ENCODE data around the gene PTPRG. TPM values are rescaled to one million over a fixed set of nuclear protein-coding genes. Genes with fewer than 3 reads are reported as not detected.

The PTPRG gene
- total RNA-seq, 1 experiment from 2014 or later, result 69.3 TPM

- H3K27ac ChIP-seq (ENCODE audit: insufficient read length, low read depth, low read length), result no peak overlapping the region
- H4K8ac ChIP-seq (replicated peaks; ENCODE audit: insufficient read length, low read depth, low read length), result no peak overlapping the region
- Mint-ChIP-seq H3K27me3 (ENCODE audit: low read depth) (no peaks in the 10 kb centered on the region), H3K4me3 (peak overlapping the region in 1 of 2 experiments; percentile 24; a peak in 1 of 5 replicates), H3K4me1 (peaks cover 54 to 56% of the 10 kb centered on the region in 2 experiments), H3K36me3 (ENCODE audit: insufficient read depth in 1 of 3, low read depth in 3 of 3) (peaks cover 2 to 7% (median 2%) of the 10 kb centered on the region in 3 experiments; a peak in 3 of 7 replicates), H3K9me3 (no peaks in the 10 kb centered on the region), H3K27ac (peak overlapping the region in 1 of 3 experiments; percentile 81; a peak in 1 of 7 replicates)
- H2BK20ac ChIP-seq (ENCODE audit: low read depth, low read length, poor library complexity, severe bottlenecking), result no peak overlapping the region
- peaks cover 17% of the 10 kb centered on the region for H3K4me1 ChIP-seq (ENCODE audit: insufficient read depth, low read length)
- no peaks in the 10 kb centered on the region for H3K9me3 ChIP-seq (ENCODE audit: control insufficient read depth, low read depth, low read length)
- no peak overlapping the region for H3K14ac ChIP-seq (ENCODE audit: insufficient read depth, low read length)
- no peak overlapping the region for H2AFZ ChIP-seq (ENCODE audit: low read length)
- H2BK120ac ChIP-seq (ENCODE audit: low read depth, low read length, poor library complexity, severe bottlenecking), result no peak overlapping the region
- no peak overlapping the region for H3T11ph ChIP-seq (ENCODE audit: low read length)
- no peak overlapping the region for H3K9ac ChIP-seq (ENCODE audit: extremely low read depth, insufficient read length, low read length)
- no CpG with 5 or more reads among the region's 2 CpGs for WGBS (ENCODE audit: extremely low coverage, insufficient read length, low lambda C conversion rate)
- no peaks in the 10 kb centered on the region for H3K23me2 ChIP-seq (ENCODE audit: insufficient read length, low read depth, low read length, poor library complexity, severe bottlenecking)
- H3K4ac ChIP-seq (ENCODE audit: low read depth, low read length), result no peak overlapping the region
- TF ChIP-seq CTCF (conservative IDR thresholded peaks at IDR 0.05), result no peak
- H3K4me2 ChIP-seq (ENCODE audit: insufficient read depth, insufficient read length, low read length), result no peak overlapping the region
- no peak overlapping the region for H2AK5ac ChIP-seq (ENCODE audit: insufficient read length, low read length)
- no peak overlapping the region for H2BK15ac ChIP-seq (ENCODE audit: low read depth, low read length)
- no peak overlapping the region for H2BK12ac ChIP-seq (ENCODE audit: insufficient read length, low read depth, low read length)
- H2BK5ac ChIP-seq (ENCODE audit: insufficient read length, low read length), result no peak overlapping the region
- no peak overlapping the region for H3K23ac ChIP-seq (ENCODE audit: insufficient read length, low read depth, low read length)
- no peaks in the 10 kb centered on the region for H3K27me3 ChIP-seq (ENCODE audit: insufficient read depth, low read length)
- no peak overlapping the region for H4K5ac ChIP-seq (ENCODE audit: insufficient read length, low read depth, low read length)
- peaks cover 5% of the 10 kb centered on the region for H3K79me1 ChIP-seq (ENCODE audit: insufficient read depth, low read depth, low read length, poor library complexity, severe bottlenecking)
- H3K18ac ChIP-seq (ENCODE audit: insufficient read length, low read depth, low read length), result no peak overlapping the region
- no peak overlapping the region for H4K91ac ChIP-seq (ENCODE audit: insufficient read length, low read depth, low read length)
- no peaks in the 10 kb centered on the region for H4K20me1 ChIP-seq (ENCODE audit: control insufficient read depth, insufficient read depth, insufficient read length)
- peaks cover 7% of the 10 kb centered on the region; the same call in 1 of the 2 replicates for H3K79me2 ChIP-seq (ENCODE audit: insufficient read depth, low read length)
- no peak overlapping the region for H3K56ac ChIP-seq (ENCODE audit: insufficient read length, low read depth, low read length)
- DNase-seq, result no peak
Observed at GRCh38 chr3:61846488-61846887, 285.1 kb downstream of the PTPRG start.
